Esophagus squamous epithelium (tissue), 4 donors: ENCODE data around the gene CAGE1.

Source experiments
- POLR2A ChIP-seq, 4 donors: fragments of 450-650 bp; IDR thresholded peaks; one replicate each; pipeline ENCODE4 v1.6.1; 2017; ENCODE audit warnings: antibody characterized with exemption in 4 of 4, mild to moderate bottlenecking in 4 of 4, moderate library complexity in 3 of 4
- TF ChIP-seq, protein P1 (sequence below), 6 experiments: fragments of 450-650 bp in 4 of 6; fragments of 200-600 bp in 2 of 6; sonication (generic) in 2 of 6; IDR thresholded peaks; one replicate each; pipeline ENCODE4 v1.5.1; 2016 to 2019; ENCODE audit warnings: antibody characterized with exemption in 6 of 6, mild to moderate bottlenecking in 4 of 6, moderate library complexity in 4 of 6

DNA sequence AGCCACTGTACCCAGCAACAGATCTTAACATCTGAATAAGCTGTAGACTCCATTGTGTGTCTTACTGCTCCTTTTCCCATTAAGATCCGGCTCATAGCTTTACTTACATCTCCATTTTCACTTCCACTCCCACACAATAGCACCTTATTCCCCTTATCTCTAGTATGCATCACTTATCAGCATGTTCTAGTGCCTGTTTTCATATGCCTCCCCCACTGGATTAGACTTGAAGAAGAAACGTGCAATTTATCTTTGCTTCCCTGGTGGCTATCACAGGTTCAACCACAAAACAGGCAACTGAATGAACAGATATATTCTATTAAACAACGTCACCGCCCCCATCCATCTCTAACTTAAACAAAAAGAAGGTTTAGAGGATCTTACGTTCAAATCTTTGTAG lies 88.6 kb downstream of the CAGE1 start:
- no peak for TF ChIP-seq POLR2A (IDR thresholded peaks at IDR 0.05)
- TF ChIP-seq, protein P1, sequence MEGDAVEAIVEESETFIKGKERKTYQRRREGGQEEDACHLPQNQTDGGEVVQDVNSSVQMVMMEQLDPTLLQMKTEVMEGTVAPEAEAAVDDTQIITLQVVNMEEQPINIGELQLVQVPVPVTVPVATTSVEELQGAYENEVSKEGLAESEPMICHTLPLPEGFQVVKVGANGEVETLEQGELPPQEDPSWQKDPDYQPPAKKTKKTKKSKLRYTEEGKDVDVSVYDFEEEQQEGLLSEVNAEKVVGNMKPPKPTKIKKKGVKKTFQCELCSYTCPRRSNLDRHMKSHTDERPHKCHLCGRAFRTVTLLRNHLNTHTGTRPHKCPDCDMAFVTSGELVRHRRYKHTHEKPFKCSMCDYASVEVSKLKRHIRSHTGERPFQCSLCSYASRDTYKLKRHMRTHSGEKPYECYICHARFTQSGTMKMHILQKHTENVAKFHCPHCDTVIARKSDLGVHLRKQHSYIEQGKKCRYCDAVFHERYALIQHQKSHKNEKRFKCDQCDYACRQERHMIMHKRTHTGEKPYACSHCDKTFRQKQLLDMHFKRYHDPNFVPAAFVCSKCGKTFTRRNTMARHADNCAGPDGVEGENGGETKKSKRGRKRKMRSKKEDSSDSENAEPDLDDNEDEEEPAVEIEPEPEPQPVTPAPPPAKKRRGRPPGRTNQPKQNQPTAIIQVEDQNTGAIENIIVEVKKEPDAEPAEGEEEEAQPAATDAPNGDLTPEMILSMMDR (IDR thresholded peaks at IDR 0.05) = no peak
